Keratinocyte (primary cell): ENCODE data around the gene TAS1R3. TPM values are rescaled to one million over a fixed set of nuclear protein-coding genes. Genes with fewer than 3 reads are reported as not detected.

Source experiments
- DNase-seq: peaks from one replicate; pipeline ENCODE4 v3.0.0-alpha.2; 2011; ENCODE audit warnings: low read depth, missing footprints, low spot score
- FAIRE-seq: peaks from 2 replicates; lab custom pipeline; 2011; peaks lifted over from hg19 to GRCh38; lab: Jason Lieb, UNC
- H2AFZ ChIP-seq: 2 replicates; pipeline ENCODE4 v1.6.0; 2012; ENCODE audit warnings: low read length, control low read depth, inconsistent platforms; ENCODE audit not compliant: control insufficient read depth
- H3K27ac ChIP-seq: 2 replicates; pipeline ENCODE4 v1.5.1; 2011; ENCODE audit warnings: low read length; ENCODE audit not compliant: control insufficient read depth, insufficient read depth
- H3K27me3 ChIP-seq: 3 replicates; pipeline ENCODE4 v1.6.0; 2011; ENCODE audit warnings: low read length; ENCODE audit not compliant: control insufficient read depth, insufficient read depth; ENCODE audit errors: extremely low read depth
- H3K36me3 ChIP-seq, 2 experiments: 2 replicates in 1 of 2; 3 replicates in 1 of 2; pipeline ENCODE4 v1.5.1; 2011; ENCODE audit warnings: low read length in 2 of 2, mild to moderate bottlenecking in 1 of 2; ENCODE audit not compliant: control insufficient read depth in 2 of 2, insufficient read depth in 2 of 2; ENCODE audit errors: extremely low read depth in 1 of 2
- H3K4me1 ChIP-seq: 3 replicates; pipeline ENCODE4 v1.5.1; 2011; ENCODE audit warnings: low read length; ENCODE audit not compliant: control insufficient read depth, insufficient read depth; ENCODE audit errors: extremely low read depth
- H3K4me2 ChIP-seq: 3 replicates; pipeline ENCODE4 v1.6.0; 2011; ENCODE audit warnings: low read depth, low read length; ENCODE audit not compliant: control insufficient read depth, insufficient read depth; ENCODE audit errors: extremely low read depth
- H3K4me3 ChIP-seq, 3 experiments: fragments of 200-600 bp in 1 of 3; sonication (generic) in 1 of 3; 2 replicates in 2 of 3; 3 replicates in 1 of 3; pipeline ENCODE4 v1.5.1; 2011 to 2016; ENCODE audit warnings: low read length in 3 of 3, mild to moderate bottlenecking in 3 of 3, control low read depth in 2 of 3, inconsistent platforms in 1 of 3, low read depth in 1 of 3, mixed read lengths in 1 of 3, mixed run types in 1 of 3, moderate library complexity in 1 of 3; ENCODE audit not compliant: control insufficient read depth in 2 of 3, insufficient read depth in 2 of 3; ENCODE audit errors: extremely low read depth in 1 of 3
- H3K79me2 ChIP-seq: 2 replicates; pipeline ENCODE4 v1.6.0; 2012; ENCODE audit warnings: low read length; ENCODE audit not compliant: control insufficient read depth, insufficient read depth
- H3K9ac ChIP-seq: 3 replicates; pipeline ENCODE4 v1.6.0; 2011; ENCODE audit warnings: low read length; ENCODE audit not compliant: control insufficient read depth, insufficient read depth; ENCODE audit errors: extremely low read depth
- H3K9me1 ChIP-seq: 3 replicates; pipeline ENCODE4 v1.6.0; 2011; ENCODE audit warnings: low read length; ENCODE audit not compliant: control insufficient read depth, insufficient read depth; ENCODE audit errors: extremely low read depth
- H3K9me3 ChIP-seq: 2 replicates; pipeline ENCODE4 v1.5.1; 2012; ENCODE audit warnings: low read depth, low read length; ENCODE audit not compliant: control insufficient read depth
- H4K20me1 ChIP-seq: 3 replicates; pipeline ENCODE4 v1.6.0; 2011; ENCODE audit warnings: low read length; ENCODE audit not compliant: control insufficient read depth, insufficient read depth; ENCODE audit errors: extremely low read depth
- EZH2 ChIP-seq: IDR thresholded peaks from one replicate; pipeline ENCODE4 v1.6.1; 2012; ENCODE audit warnings: inconsistent platforms, mild to moderate bottlenecking, low read length, moderate library complexity
- dilution Hi-C: fragments of 300-500 bp; cut with MboI; formaldehyde crosslinking; loops from one replicate; pipeline ENCODE4 v1.7.0; 2020; ENCODE audit warnings: low sequenced_read_pairs; ENCODE audit not compliant: extremely low pct_ligation_motif_present
- polyA plus RNA-seq, 5 experiments: library from polyadenylated mRNA; depleted of rRNA in 3 of 5; stranded (reverse) in 3 of 5; stranded (forward) in 1 of 5; unstranded in 1 of 5; fragments of >200 nt; gene quantifications; 1 replicate in 1 of 5; 2 replicates in 3 of 5; 3 replicates in 1 of 5; pipeline versions ENCODE4 v1.2.1 to v1.2.3, GENCODE V29; 2011 to 2012; ENCODE audit warnings: missing spikeins in 2 of 5, low read depth in 1 of 5, low replicate concordance in 1 of 5
- TF ChIP-seq, protein P1 (sequence below), 3 experiments: IDR thresholded peaks in 1 of 3; conservative IDR thresholded peaks in 1 of 3; optimal IDR thresholded peaks in 1 of 3; 2 replicates in 2 of 3; 3 replicates in 1 of 3; pipeline versions ENCODE3 to v1.5.1; 2011; ENCODE audit warnings: low read length in 3 of 3, mild to moderate bottlenecking in 3 of 3, moderate library complexity in 2 of 3, control low read depth in 1 of 3, inconsistent platforms in 1 of 3; ENCODE audit not compliant: insufficient read depth in 2 of 3; ENCODE audit errors: extremely low read depth in 1 of 3

The TAS1R3 gene
- polyA plus RNA-seq, 1 donor (not counting 4 experiments of a cell fraction or from before 2014, with no cell fraction given): 0.04 TPM

DNA sequence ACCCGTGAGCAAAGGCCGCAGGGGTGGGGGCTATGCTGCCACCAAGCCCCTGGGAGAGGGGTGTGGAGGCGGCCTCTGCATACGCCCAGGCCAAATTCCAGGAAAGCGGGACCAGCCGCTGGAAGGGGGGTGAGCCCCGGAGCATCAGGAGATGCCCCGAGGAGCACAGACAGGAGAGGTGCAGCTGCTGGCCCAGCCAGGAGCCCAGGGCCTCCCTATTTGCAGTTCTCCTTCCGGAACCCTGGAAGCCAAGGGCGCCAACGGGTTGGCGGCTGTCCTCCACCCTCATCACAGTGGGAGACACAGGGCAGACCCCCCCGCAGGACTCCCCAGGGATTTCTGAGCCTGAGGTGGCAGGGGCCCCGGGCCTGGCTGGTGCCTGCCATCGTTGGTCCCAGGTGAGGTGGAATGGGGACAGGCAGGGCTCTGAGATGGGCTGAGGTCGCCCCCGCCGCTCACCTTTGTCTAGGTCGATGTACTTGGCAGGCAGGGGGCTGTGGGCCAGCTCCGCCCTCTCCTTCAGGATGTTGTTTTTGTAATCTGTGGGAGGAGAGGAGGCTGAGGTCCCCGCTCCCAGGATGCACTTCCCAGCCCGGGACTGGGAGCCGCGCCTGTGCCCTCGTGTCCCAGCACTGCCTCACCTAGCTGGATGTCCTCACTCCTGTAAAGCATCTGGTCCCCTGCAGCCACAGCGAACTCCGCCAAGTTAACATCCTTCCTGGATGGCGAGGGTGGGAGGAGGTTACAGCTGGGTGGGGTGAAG, 22.5 kb downstream of the TAS1R3 start:
- TF ChIP-seq, protein P1, sequence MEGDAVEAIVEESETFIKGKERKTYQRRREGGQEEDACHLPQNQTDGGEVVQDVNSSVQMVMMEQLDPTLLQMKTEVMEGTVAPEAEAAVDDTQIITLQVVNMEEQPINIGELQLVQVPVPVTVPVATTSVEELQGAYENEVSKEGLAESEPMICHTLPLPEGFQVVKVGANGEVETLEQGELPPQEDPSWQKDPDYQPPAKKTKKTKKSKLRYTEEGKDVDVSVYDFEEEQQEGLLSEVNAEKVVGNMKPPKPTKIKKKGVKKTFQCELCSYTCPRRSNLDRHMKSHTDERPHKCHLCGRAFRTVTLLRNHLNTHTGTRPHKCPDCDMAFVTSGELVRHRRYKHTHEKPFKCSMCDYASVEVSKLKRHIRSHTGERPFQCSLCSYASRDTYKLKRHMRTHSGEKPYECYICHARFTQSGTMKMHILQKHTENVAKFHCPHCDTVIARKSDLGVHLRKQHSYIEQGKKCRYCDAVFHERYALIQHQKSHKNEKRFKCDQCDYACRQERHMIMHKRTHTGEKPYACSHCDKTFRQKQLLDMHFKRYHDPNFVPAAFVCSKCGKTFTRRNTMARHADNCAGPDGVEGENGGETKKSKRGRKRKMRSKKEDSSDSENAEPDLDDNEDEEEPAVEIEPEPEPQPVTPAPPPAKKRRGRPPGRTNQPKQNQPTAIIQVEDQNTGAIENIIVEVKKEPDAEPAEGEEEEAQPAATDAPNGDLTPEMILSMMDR (optimal IDR thresholded peaks at IDR 0.05 in 1 of 3, IDR thresholded peaks at IDR 0.05 in 1 of 3, conservative IDR thresholded peaks at IDR 0.05 in 1 of 3; ENCODE audit: extremely low read depth in 1 of 3, insufficient read depth in 2 of 3, low read length in 3 of 3): no peak
- TF ChIP-seq EZH2: no peak
- H3K79me2 ChIP-seq: peaks cover 3% of the 10 kb centered on the region
- H3K9me3 ChIP-seq: no peaks in the 10 kb centered on the region
- peaks cover 6% of the 10 kb centered on the region for H3K4me1 ChIP-seq
- no peak overlapping the region for H3K4me3 ChIP-seq
- H3K27ac ChIP-seq: no peak overlapping the region
- peaks cover 8% of the 10 kb centered on the region for H3K27me3 ChIP-seq
- FAIRE-seq: no peak
- no peak overlapping the region for H2AFZ ChIP-seq
- no peaks in the 10 kb centered on the region for H4K20me1 ChIP-seq
- no peak for DNase-seq
- dilution Hi-C loops: no loop called here
- no peaks in the 10 kb centered on the region for H3K9me1 ChIP-seq
- no peak overlapping the region for H3K4me2 ChIP-seq
- H3K36me3 ChIP-seq: no peaks in the 10 kb centered on the region
- H3K9ac ChIP-seq: no peak overlapping the region

DNA sequence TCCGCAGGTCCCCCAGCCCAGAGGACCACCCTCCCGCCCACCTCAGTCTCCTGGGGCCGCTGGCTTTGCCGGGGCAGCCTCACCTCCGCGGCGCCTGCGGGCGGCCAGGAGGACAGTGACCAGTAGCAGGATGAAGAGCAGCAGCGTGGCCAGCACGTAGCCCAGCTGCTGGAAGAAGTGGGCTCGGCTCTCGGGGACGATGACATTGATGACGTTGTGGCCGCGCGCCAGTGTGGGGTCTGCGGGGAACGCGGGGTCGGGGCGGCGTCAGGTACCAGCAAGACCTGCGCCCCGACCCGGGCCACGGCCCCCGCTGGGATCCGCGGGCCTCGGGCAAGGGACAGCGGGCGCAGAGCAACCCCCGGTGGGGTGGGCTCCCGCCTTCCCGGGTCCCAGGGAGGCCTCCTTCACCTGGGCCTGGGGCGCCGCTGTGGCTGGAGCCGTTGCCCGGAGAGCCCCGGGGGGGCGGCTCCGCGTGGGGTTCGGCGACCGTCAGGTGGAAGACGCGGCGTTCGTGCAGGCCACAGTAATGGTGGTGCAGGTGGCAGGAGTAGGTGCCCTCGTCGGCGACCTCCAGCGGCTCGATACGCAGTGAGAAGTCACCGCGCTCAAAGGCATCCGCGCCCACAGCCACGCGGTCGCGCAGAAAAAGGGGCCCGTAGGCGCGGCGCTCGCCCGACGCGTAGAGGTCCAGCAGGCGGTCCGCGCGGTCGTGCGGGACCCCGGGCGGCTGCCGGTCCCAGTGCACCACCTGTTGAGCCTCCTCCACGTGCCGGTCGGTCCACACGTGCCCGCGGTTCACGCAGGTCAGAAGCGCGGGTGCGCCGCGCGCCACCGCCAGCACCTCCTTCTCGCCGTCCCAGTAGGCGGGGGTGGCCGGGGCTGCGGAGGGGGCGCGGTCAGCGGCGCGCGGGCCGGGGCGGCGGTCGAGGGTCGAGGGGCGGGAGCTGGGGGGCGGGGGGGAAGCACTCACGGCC, 23.5 kb downstream of the TAS1R3 start:
- H3K79me2 ChIP-seq: no peaks in the 10 kb centered on the region

More for the DNA sequence above, 23.5 kb downstream of the TAS1R3 start:
- Histone ChIP-seq H3K4me1 (peaks cover 9% of the 10 kb centered on the region), H4K20me1 (no peaks in the 10 kb centered on the region), H2AFZ (no peak overlapping the region), H3K9me1 (no peaks in the 10 kb centered on the region), H3K36me3 (no peaks in the 10 kb centered on the region), H3K27me3 (peaks cover 8% of the 10 kb centered on the region), H3K9ac (no peak overlapping the region), H3K27ac (no peak overlapping the region), H3K9me3 (no peaks in the 10 kb centered on the region), H3K4me3 (no peak overlapping the region), H3K4me2 (no peak overlapping the region)
- TF ChIP-seq, protein P1 (optimal IDR thresholded peaks at IDR 0.05 in 1 of 3, IDR thresholded peaks at IDR 0.05 in 1 of 3, conservative IDR thresholded peaks at IDR 0.05 in 1 of 3; ENCODE audit: extremely low read depth in 1 of 3, insufficient read depth in 2 of 3, low read length in 3 of 3): no peak
- no peak for TF ChIP-seq EZH2
- DNase-seq: no peak
- FAIRE-seq: no peak
- dilution Hi-C loops: no loop called here
